ENCODE results near the gene LY6G5B.
A peak's percentile ranks its signal among the peaks of the same experiment; 100 is the strongest.
"Not testable (repeated sequence)": the region's sequence is repeated elsewhere in the genome, so short reads cannot be mapped to it uniquely, and the experiment has no call there.

The LY6G5B gene

DNA sequence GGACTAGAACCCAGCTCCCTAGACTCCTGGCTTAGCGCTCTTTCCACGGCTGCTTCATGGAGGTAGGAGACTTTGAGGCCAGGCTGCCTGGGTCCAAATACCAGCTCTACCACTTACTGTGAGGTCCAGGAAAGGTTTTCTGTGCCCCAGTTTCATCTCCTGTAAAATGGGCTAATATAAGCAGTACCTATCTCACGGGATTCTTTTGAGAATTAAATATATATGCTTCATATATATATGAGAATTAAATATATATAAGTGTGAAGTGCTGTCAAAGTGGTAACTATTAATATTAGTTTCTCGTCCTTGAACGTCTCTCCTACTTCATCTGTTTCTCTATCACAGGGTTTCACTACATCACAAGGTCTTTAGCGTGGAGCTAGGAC lies 21.3 kb downstream of the LY6G5B start:
- no peak for DNase-seq (ENCODE audit: low read depth)

DNA sequence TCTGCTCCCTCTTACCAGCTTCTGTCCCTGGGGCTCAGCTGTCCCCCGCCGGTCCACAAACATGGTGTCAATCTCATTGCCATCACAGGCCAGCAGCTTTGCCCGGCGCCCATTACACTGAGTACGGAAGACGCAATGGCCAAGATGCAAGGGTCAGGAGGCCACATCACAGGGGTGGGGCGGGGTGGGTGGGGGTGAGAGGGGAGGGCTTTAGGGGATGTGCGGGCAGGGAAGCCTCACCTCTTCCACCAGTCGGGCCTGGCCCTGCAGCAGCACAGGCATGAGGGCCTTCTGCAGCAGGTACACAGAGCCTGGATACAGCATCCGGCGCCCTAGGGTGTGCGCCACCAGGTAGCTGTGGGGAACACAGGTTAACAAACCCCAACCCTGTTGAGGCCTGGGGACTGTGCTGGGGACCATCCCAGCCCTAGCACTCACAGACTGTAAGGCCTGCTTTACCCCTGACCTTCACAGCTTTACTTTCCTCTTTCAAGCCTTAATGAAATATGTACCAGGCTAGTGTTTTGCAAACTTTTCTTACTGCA lies 21.9 kb downstream of the LY6G5B start:
- no peak for DNase-seq (ENCODE audit: low read depth)

DNA sequence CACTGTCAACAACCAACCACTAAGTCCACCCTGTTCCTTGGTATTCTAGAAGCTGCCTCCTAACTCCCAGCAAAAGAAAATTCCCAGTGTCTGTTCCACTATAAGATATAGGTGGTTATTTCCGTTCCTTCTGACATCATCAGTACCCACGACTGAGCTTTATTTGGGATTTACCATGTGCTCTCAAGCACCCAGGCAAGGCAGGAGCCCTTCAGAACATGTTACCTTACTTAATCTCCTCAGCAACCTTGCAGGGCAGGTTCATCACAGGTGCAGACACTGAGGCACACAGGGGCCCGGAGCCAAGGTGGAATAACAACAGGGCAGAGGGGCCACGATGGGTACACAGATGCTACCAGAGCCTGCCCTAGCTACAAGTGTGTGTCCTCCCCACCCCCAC lies 22.6 kb downstream of the LY6G5B start:
- DNase-seq (ENCODE audit: low read depth) = no peak

DNA sequence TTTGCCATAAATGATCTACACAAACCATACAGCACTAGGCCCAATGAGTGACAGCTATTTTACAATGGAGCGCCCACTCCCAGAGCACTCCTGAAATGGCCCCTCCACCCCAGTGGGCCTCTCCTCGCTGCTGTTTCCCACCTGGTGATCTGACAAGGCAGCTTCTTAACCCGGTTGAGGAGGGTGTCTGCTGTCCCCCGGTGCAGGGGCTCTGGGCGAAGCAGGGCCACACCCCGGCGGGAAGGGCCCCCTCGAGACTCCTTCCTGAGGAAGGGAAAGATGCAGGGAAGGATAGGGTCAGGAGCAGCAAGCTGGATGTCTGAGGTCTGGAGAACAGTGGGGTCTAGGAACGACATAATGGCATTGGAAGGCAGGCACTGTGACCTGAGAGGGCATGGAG lies 23.1 kb downstream of the LY6G5B start:
- DNase-seq (ENCODE audit: low read depth) = no peak

DNA sequence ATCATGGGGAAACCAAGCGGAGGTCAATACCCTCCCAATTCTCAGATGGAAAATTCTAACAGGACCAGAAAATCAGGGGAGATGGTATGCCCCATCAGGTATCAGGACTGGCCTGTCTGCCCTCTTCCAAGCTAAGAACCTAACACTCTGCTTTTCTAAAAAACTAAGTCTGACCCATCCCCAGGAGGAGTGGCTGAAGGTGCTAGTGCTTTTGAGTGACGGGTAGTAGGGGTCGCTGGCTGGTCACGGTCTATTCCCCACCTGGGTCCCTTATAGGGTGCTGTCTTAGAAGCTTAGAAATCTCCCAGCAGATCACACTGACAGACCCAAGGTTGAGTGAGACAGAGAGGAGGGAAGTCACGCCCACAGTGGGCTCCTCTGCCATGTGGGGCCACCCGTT lies 23.8 kb downstream of the LY6G5B start:
- DNase-seq (ENCODE audit: low read depth) = no peak

DNA sequence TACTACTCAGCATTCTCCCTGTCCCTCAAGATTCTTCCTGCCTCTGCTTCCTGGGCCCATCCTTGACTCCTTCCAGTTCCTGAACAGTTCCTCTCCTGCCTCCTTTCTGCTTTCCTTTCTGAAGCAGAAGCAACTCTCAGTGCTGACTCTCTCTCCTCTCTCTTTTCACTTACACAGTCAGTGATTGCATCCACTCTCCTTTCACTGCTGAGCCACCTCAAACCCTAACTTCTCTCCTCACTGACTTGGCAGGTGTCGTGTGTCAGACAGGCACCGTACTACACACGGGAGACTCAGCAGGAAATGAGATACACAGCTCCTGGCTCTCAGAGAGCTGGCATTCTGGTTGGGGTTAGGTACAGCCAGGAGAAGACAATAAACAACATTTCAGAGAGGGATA lies 27.8 kb downstream of the LY6G5B start:
- peak; percentile 33 for DNase-seq (ENCODE audit: low read depth)

DNA sequence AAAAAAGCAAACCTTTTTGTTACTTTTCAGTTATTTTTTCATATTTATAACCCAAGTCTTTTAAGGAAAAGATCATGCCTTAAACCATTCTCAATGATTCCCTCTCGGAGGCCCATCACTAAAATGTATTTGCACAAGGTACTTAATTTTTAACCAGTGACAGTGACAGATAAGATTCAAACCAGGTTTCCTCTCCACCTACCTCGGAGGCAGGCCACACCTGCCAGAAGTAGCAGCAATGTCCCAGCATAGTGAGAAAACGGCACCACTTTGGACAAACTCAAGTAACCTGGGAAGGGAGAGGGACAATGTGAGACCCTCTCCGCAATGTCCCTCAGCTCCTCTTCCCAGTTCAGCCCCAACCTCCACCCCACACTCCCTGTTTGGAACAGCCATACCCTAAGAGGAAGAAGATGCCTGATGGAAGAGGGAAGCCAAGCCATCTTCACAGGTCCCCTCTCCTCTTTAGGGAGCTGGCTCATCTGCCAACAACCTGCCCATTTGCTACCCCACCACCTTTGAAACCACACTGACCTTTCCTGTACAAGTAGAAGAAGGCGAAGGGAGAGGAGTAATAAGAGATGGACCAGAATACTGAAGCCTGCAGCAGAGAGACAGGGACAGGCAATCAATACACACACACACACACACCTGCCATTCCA lies 31.1 kb downstream of the LY6G5B start:
- DNase-seq (ENCODE audit: low read depth) = no peak

DNA sequence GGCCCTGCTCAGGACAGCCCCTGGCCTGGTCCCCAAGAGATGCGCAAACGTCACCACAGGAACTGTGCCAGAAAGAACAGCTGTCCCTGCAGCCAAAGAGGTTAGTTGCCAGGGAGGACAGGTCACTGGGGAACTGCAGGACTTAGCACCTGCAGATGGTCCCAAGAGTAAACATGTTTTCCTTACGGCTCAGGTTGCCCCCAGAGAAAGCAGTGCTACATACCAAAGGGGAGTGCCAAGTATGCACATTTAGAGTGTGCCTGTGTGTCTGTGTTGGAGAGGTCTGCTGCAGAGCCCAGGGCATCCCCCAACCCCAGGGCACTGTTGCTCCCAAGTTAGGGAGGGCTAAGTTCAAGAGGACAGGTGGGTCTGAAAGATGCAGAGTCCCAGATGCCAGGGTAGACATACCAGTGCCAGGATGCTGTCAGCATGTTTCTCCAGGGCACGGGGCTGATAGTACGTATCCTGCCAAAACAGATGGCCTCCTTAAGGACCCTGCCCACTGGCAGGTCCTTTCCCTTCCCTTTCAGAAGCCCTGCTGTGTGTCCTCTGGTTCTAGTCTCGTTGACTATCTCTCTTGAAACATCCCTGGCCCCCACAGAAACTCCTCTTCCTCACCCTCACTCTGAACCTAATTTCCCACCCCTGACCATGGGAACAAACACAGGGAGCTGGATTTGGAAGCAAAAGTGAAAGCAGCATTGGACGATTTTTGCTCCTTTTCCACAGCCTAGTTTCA lies 32.1 kb downstream of the LY6G5B start:
- DNase-seq (ENCODE audit: low read depth) = peak; percentile 49

DNA sequence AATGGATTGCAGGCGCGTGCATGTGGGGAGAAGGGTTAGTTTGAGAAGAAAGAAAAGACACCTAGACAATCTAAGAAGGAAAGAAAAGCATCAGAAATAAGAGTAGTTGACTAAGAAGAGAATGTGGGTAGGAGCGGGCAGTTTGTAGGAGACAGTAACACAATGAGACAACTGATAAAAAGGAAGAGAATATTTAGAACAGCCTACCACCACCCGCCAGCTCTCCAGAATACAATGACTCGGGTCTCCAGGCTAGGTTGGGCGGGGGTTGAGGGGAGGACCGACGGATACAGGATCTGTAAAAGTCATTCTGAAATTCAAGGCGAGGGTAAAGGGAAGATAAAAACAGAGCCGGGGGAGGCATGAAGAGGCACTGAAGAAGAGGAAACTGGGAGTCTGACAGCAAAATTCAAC lies 32.6 kb downstream of the LY6G5B start:
- DNase-seq (ENCODE audit: low read depth) = no peak

DNA sequence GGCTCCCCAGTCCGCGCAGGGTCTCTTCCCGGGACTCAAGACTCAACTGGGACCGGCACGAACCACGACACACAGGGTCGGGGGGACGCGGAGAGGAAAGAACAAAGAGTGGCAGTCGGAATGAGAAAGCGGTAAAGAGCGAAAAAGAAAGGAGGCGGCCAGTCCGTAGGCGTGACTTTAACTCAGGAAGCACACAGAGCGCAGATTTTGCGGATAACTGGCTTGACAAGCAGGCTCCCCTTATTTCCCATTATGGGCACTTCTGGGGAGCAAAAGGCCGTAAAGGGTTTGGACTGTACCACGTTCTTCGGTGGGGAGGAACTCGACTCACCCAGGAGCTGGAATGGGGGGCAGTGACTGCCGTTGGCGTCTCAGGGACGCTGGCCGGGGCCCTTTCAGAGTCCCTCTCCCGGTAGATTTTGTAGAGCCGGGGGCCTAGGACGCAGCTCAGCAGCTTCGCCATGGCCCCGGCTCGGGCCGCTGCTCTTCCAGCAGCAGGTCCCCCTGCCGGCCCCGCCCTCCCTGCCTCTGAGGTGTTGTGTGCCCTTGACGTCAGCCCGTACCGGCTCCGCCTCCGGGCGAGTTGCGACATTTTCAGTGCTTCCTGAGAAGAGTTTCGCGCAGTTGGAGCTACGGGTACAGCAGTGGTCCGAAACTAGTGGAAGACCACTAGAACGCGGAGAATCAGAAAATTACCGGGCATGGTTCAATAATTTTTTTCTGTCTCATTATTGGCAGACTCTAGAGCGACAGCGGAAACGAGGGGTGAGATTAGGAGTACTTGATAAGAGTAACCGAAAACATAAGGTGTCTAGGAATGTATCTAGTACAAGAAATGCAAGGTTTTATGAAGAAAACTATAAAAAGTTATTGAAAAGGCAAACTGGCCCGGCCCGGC lies 33.3 kb downstream of the LY6G5B start, which contains the start of gene ABHD16A:
Gene ABHD16A, minus strand, starts transcription at position 506 of the 898 bp plus-strand sequence. Its CDS starts 43 bp downstream, at position 463.
- DNase-seq (ENCODE audit: low read depth) = peak; percentile 99

DNA sequence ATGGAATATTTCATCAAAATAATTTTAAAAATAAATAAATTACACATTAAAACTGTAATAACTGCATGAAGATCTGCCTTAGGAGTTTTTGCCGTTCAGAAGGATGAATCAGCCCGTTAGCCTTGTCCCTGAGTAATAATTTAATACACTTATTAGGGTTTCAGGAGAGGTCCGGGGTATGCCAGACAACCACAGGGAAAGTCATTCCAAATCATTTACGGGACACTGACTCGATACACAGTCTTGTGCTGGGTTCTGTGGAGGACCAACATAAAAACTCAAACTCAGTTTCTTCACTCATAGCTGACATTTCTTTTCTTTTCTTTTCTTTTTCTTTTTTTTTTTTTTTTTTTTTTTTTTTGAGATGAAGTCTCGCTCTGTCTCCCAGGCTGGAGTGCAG lies 36.2 kb downstream of the LY6G5B start:
- no peak for DNase-seq (ENCODE audit: low read depth)

DNA sequence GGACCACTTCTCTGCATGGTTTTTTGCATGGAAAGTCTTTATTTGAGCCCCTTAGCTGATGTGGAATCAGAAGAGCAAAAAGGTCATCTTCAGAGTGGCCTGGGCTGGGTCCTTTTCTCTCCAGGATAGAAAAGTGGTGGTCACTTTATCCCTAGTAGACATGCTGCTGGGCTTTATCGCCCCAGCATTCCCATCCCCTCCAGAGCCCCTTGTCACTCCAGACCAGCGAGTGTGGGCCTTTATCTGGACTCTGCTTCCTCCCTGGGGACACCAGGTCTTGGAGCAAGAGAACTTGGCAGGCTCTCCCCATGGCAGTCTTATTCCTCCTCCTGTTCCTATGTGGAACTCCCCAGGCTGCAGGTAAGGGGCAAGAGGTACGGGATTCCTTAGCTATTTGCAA lies 36.8 kb downstream of the LY6G5B start, which contains the start of gene LY6G6F:
Gene LY6G6F, plus strand, starts transcription at position 268 of the 400 bp plus-strand sequence. Its CDS starts 41 bp downstream, at position 309.
- no peak for DNase-seq (ENCODE audit: low read depth)

DNA sequence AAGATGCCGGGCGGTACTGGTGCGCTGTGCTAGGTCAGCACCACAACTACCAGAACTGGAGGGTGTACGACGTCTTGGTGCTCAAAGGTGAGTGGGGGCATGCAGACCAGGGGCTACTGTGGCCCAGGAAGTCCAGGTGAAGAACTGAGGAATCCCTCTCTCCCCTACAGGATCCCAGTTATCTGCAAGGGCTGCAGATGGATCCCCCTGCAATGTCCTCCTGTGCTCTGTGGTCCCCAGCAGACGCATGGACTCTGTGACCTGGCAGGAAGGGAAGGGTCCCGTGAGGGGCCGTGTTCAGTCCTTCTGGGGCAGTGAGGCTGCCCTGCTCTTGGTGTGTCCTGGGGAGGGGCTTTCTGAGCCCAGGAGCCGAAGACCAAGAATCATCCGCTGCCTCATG lies 37.9 kb downstream of the LY6G5B start:
- no peak for DNase-seq (ENCODE audit: low read depth)

DNA sequence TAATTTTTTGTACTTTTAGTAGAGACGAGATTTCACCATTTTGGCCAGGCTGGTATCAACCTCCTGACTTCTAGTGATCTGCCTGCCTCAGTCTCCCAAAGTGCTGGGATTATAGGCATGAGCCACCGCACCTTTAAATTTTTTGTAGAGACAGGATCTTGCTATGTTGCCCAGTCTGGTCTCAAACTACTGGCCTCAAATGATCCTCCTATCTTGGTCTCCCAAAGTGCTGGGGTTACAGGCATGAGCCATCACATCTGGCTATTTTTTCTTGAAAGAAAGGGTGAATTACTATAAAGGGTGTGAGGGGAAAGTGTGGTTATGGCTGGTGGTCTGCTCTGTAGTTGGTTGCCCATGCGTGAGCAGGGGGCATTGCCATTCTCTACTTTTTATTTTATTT lies 38.4 kb downstream of the LY6G5B start:
- DNase-seq (ENCODE audit: low read depth) = no peak

DNA sequence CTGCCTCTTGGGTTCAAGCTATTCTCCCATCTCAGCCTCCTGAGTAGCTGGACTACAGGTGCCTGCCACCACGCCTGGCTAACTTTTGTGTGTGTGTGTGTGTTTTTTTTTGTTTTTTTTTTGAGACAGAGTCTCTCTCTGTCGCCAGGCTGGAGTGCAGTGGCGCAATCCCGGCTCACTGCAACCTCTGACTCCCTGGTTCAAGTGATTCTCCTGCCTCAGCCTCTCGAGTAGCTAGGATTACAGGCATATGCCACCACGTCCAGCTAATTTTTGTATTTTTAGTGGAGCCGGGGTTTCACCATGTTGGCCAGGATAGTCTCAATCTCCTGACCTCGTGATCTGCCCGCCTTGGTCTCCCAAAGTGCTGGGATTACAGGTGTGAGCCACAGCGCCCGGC lies 39.4 kb downstream of the LY6G5B start:
- not testable (repeated sequence) for DNase-seq (ENCODE audit: low read depth)

DNA sequence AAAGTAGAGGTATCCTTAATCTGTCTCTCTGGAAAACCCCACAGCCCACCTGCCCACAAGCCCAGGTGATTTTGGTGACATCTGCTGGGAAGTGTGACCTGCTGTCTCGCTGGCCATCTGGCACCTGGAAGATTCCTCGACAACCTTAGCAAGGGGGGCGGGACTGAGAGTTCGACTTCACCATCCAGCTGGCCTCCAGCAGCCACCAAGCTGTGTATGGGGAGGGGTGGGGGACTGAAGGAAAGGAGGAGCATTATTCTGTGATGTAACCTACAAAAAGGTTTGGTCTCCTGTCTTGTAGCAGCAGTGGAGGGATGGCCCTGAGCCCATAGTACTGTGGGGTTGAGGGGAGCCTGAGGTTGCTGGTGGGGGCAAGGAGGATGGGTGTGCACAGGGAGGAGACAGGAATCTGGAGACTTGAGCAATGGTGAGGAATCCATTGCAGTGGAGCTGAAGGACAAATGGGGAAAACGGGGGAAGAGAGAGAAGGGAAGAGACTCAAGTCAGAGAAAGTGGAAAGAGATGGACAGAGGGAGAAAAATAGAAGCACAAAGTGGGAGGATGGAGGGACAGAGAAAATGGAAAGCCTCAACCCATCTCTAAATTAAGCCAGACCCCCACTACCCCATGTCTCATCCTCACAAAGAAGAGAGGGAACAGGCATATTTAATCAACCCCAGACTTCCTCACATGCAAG lies 40.9 kb downstream of the LY6G5B start:
- no peak for DNase-seq (ENCODE audit: low read depth)

DNA sequence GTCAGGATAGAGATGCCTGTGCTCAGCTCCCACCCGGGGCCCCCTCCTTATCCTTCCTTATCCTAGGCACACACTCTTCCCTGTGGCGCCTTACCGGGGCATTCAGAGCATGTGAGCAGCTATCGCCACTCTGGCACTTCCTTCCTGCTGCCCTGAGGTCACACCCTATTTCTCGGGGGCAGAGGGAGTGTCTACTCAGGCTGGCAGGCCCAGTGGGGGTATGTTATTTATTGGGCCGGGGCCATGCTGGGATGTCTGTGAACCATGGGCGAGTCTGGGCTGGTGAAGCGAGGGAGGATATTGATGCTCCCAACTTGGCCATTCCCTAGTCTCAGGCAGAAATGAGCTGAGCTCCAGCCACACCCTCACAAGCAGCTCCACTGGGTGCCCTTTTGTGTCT lies 41.5 kb downstream of the LY6G5B start:
- no peak for DNase-seq (ENCODE audit: low read depth)

DNA sequence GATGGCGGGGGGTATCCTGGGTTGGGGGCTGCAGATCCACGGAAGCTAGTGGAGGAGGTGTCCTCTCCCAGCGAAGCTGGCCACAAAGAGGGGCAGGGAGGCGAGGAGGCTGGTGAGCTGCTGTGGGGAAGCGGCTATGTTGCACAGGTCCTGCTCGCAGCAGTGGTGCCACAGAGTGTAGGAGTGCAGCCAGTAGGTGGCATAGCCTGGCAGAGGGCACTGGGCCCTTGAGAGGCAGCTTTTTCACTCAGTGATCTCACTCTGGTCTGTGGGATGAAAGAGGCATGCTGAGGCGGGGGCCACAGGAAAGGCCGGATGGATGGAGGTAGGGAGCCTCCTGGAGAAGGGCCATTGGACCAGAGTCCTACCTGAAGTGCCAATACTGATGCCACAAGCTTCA lies 42.5 kb downstream of the LY6G5B start:
- DNase-seq (ENCODE audit: low read depth) = no peak

DNA sequence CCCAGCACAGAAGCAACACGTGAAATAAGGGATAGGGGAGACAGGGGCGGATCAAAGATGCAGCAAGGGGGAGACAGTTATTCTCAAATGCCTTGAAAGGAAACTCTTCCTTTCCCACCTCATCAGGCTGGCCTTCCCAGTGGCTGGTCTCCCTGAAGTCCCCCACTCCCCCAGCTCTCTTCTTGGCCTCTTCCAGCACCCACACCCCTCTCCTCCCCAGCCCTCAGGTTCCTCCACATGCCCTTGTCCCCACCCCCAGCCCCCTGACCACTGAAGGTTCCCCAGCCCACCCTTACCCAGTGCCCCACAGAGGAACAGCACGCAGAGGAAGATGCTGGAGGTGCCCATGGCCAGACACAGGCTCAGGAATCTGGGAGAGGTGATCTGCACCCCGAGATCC lies 43.7 kb downstream of the LY6G5B start:
- no peak for DNase-seq (ENCODE audit: low read depth)

DNA sequence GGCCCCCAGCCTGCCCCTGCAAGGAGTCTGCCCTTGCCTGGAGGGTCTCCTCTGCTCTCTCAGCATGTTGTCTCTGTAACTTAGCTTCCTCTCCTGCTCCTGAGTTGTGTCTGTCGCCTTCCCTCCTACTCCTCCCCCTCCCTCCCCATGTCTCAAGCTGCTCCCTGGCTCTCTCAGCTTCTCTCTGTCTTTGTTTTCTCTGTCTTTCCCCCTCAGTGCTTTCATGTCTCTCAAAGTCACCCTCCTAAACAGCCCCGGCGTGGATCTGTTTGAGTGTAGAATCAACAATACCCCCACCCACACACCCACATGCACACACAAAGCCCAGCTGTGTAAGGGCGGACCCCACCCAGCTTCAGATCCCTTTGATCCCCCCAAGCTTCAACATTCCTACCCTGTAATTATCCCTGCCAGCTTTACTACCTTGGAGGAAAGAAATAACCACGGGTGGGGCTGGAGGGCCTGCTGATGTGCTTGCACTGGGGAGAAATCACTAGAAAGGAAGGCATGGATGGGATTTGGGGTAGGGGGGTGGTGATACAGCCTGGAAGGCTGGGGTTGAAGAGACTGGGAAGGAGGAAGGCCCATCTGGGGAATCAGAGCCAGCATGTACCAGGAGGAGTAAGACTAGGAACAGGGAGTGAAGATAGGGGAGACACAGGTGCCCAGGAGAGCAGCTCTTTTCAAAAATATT lies 44.4 kb downstream of the LY6G5B start:
- no peak for DNase-seq (ENCODE audit: low read depth)

Measured in iris pigment epithelial cell (primary cell).